IMR-90 (cell line): ENCODE data around the gene RYK. TPM values are rescaled to one million over a fixed set of nuclear protein-coding genes. Genes with fewer than 3 reads are reported as not detected.
A peak's percentile ranks its signal among the peaks of the same experiment; 100 is the strongest.

ENCODE experiments used
- ATAC-seq: fragments of 200-7000 bp; cut with Tn5 transposase; 2 replicates; pipeline ENCODE4 v1.9.1; 2020; ENCODE audit warnings: low read depth, mild to moderate bottlenecking, moderate library complexity
- BruUV-seq: library from RNA; stranded (reverse); fragments of 400-500 nt; replicated peaks from 2 replicates; lab custom pipeline; 2021; lab: Mats Ljungman, UMichigan
- CTCF ChIA-PET: fragments of 300-600 bp; formaldehyde crosslinking; extraction: SDS; loops from one replicate; lab custom pipeline; 2021; ENCODE audit warnings: antibody characterized with exemption; lab: Yijun Ruan, JAX
- POLR2A ChIA-PET: fragments of 300-600 bp; sonication (Branson Sonifier 250); formaldehyde crosslinking; loops from one replicate; lab custom pipeline; 2022; ENCODE audit warnings: antibody characterized with exemption; ENCODE audit not compliant: unreplicated experiment; lab: Charles Lee
- DNase-seq: peaks from one replicate; pipeline ENCODE4 v3.0.0; 2013
- H2AFZ ChIP-seq: replicated peaks from 2 replicates; pipeline ENCODE3; 2013; ENCODE audit warnings: low read length, mild to moderate bottlenecking; ENCODE audit not compliant: poor library complexity
- H2AK5ac ChIP-seq: 2 replicates; pipeline ENCODE4 v1.6.1; 2013; ENCODE audit warnings: low read depth, low read length, inconsistent platforms
- H2AK9ac ChIP-seq: replicated peaks from 2 replicates; pipeline ENCODE3; 2013; ENCODE audit warnings: mild to moderate bottlenecking, low read depth, low read length, moderate library complexity; ENCODE audit not compliant: poor library complexity
- H2BK120ac ChIP-seq: 2 replicates; pipeline ENCODE4 v1.6.1; 2013; ENCODE audit warnings: low read depth, low read length, inconsistent platforms
- H2BK15ac ChIP-seq: 3 replicates; pipeline ENCODE4 v1.6.1; 2013; ENCODE audit warnings: low read depth, low read length, inconsistent platforms
- H2BK20ac ChIP-seq: 2 replicates; pipeline ENCODE4 v1.6.1; 2013; ENCODE audit warnings: low read depth, mild to moderate bottlenecking, inconsistent platforms, low read length, moderate library complexity
- H2BK5ac ChIP-seq: 2 replicates; pipeline ENCODE4 v1.6.1; 2013; ENCODE audit warnings: mild to moderate bottlenecking, low read depth, low read length, inconsistent platforms; ENCODE audit not compliant: poor library complexity, severe bottlenecking
- H3K14ac ChIP-seq: replicated peaks from 2 replicates; pipeline ENCODE4 v1.6.1; 2013; ENCODE audit warnings: low read depth, low read length, inconsistent platforms
- H3K18ac ChIP-seq: 2 replicates; pipeline ENCODE4 v1.6.1; 2013; ENCODE audit warnings: low read depth, low read length, control low read depth
- H3K23ac ChIP-seq: 2 replicates; pipeline ENCODE4 v1.6.1; 2013; ENCODE audit warnings: low read depth, low read length, inconsistent platforms
- H3K27ac ChIP-seq: 2 replicates; pipeline ENCODE4 v1.5.1; 2013; ENCODE audit warnings: mild to moderate bottlenecking, control low read depth, low read length; ENCODE audit not compliant: insufficient read depth
- H3K27me3 ChIP-seq: 2 replicates; pipeline ENCODE4 v1.6.1; 2013; ENCODE audit warnings: low read length; ENCODE audit not compliant: control insufficient read depth, insufficient read depth
- H3K36me3 ChIP-seq: 2 replicates; pipeline ENCODE4 v1.6.1; 2013; ENCODE audit warnings: low read length, mixed read lengths; ENCODE audit not compliant: control insufficient read depth, insufficient read depth
- H3K4ac ChIP-seq: 2 replicates; pipeline ENCODE4 v1.6.1; 2013; ENCODE audit warnings: low read depth, low read length, inconsistent platforms
- H3K4me1 ChIP-seq: 2 replicates; pipeline ENCODE4 v1.6.1; 2013; ENCODE audit warnings: low read length, mixed read lengths; ENCODE audit not compliant: control insufficient read depth, insufficient read depth
- H3K4me2 ChIP-seq: 2 replicates; pipeline ENCODE4 v1.6.1; 2013; ENCODE audit warnings: low read depth, mild to moderate bottlenecking, control low read depth, low read length, moderate library complexity
- H3K4me3 ChIP-seq: 2 replicates; pipeline ENCODE4 v1.5.1; 2013; ENCODE audit warnings: low read depth, mild to moderate bottlenecking, control low read depth, low read length, moderate library complexity; ENCODE audit not compliant: insufficient read depth
- H3K56ac ChIP-seq: 2 replicates; pipeline ENCODE4 v1.6.1; 2013; ENCODE audit warnings: low read length, inconsistent platforms; ENCODE audit not compliant: insufficient read depth; ENCODE audit errors: extremely low read depth
- H3K79me1 ChIP-seq, 2 experiments: 2 replicates each; pipeline ENCODE4 v1.6.1; 2013; ENCODE audit warnings: low read length in 2 of 2, inconsistent platforms in 1 of 2, low read depth in 1 of 2
- H3K9ac ChIP-seq: 2 replicates; pipeline ENCODE4 v1.6.1; 2013; ENCODE audit warnings: low read depth, low read length, control low read depth
- H3K9me1 ChIP-seq: 2 replicates; pipeline ENCODE4 v1.6.1; 2013; ENCODE audit warnings: low read length, inconsistent platforms; ENCODE audit not compliant: insufficient read depth
- H3K9me3 ChIP-seq: 2 replicates; pipeline ENCODE4 v1.6.1; 2013; ENCODE audit warnings: low read length; ENCODE audit not compliant: control insufficient read depth, insufficient read depth
- H4K20me1 ChIP-seq: 2 replicates; pipeline ENCODE4 v1.6.1; 2013; ENCODE audit warnings: low read length, inconsistent platforms; ENCODE audit not compliant: insufficient read depth
- H4K5ac ChIP-seq: 2 replicates; pipeline ENCODE4 v1.6.1; 2013; ENCODE audit warnings: mild to moderate bottlenecking, low read depth, low read length, control low read depth
- H4K8ac ChIP-seq, 2 experiments: 2 replicates each; pipeline ENCODE4 v1.6.1; 2013; ENCODE audit warnings: low read depth in 2 of 2, low read length in 2 of 2, control low read depth in 1 of 2, inconsistent platforms in 1 of 2
- H4K91ac ChIP-seq: 2 replicates; pipeline ENCODE4 v1.6.1; 2013; ENCODE audit warnings: low read depth, low read length, inconsistent platforms; ENCODE audit not compliant: insufficient read depth
- BHLHE40 ChIP-seq: fragments of 150-350 bp; IDR thresholded peaks from 2 replicates; pipeline ENCODE4 v1.6.1; 2016; ENCODE audit warnings: mild to moderate bottlenecking, low read depth, low read length
- CEBPB ChIP-seq: IDR thresholded peaks from 2 replicates; pipeline ENCODE4 v1.6.1; 2012; ENCODE audit warnings: low read depth, low read length, improper control_type of control experiment
- CHD1 ChIP-seq: IDR thresholded peaks from 2 replicates; pipeline ENCODE4 v1.6.1; 2012; ENCODE audit warnings: low read depth, low read length, improper control_type of control experiment
- FOS ChIP-seq: fragments of 150-350 bp; IDR thresholded peaks from 2 replicates; pipeline ENCODE4 v1.6.1; 2016; ENCODE audit warnings: low read depth, low read length
- MAFK ChIP-seq: IDR thresholded peaks from 2 replicates; pipeline ENCODE4 v1.6.1; 2012; ENCODE audit warnings: low read depth, low read length, improper control_type of control experiment
- MAZ ChIP-seq: IDR thresholded peaks from 2 replicates; pipeline ENCODE4 v1.6.1; 2012; ENCODE audit warnings: low read depth, mild to moderate bottlenecking, low read length, improper control_type of control experiment, moderate library complexity, borderline replicate concordance
- POLR2A ChIP-seq: IDR thresholded peaks from 2 replicates; pipeline ENCODE4 v1.6.1; 2012; ENCODE audit warnings: mild to moderate bottlenecking, low read depth, low read length
- RAD21 ChIP-seq: IDR thresholded peaks from 2 replicates; pipeline ENCODE4 v1.6.1; 2012; ENCODE audit warnings: low read length, improper control_type of control experiment
- RFX5 ChIP-seq: IDR thresholded peaks from 2 replicates; pipeline ENCODE4 v1.8.0; 2012; ENCODE audit warnings: low read depth, mild to moderate bottlenecking, low read length, moderate library complexity
- SMC3 ChIP-seq: fragments of 150-350 bp; IDR thresholded peaks from 2 replicates; pipeline ENCODE4 v1.6.1; 2016; ENCODE audit warnings: low read depth, mild to moderate bottlenecking, antibody characterized with exemption, low read length, moderate library complexity
- WGBS, 2 experiments: methylation state at CpG; one replicate each; pipeline versions ENCODE4 v1.1.5 to v1.1.7; 2013; ENCODE audit warnings: missing lambda C conversion rate in 2 of 2; ENCODE audit not compliant: insufficient read length in 1 of 2; ENCODE audit errors: extremely low coverage in 2 of 2; 5-methylcytosine and 5-hydroxymethylcytosine counted together
- dilution Hi-C: fragments of 300-500 bp; cut with HindIII; formaldehyde crosslinking; loops from one replicate; pipeline ENCODE4 v1.14.3; 2018; ENCODE audit warnings: low sequenced_read_pairs; ENCODE audit not compliant: unreplicated experiment
- in situ Hi-C: fragments of 300-500 bp; cut with MboI; formaldehyde crosslinking; loops from 3 replicates; pipeline ENCODE4 v1.14.3; 2019; ENCODE audit warnings: low sequenced_read_pairs, inconsistent platforms, mixed read lengths
- intact Hi-C: fragments of 100-400 bp; cut with micrococcal nuclease; formaldehyde crosslinking; loops from 2 replicates; pipeline ENCODE4 v1.10.0; 2022
- polyA plus RNA-seq, 3 experiments: library from polyadenylated mRNA; depleted of rRNA; stranded (reverse); fragments of >200 nt; gene quantifications; 2 replicates each; pipeline ENCODE4 v1.2.3, GENCODE V29; 2012; ENCODE audit warnings: low replicate concordance in 1 of 3
- total RNA-seq: library from RNA; depleted of rRNA; stranded (reverse); fragments of >200 nt; gene quantifications from 2 replicates; pipeline ENCODE4 v1.2.3, GENCODE V29; 2012

The RYK gene
- total and polyA plus RNA-seq, 2 of the 4 experiments (the other 2 are of a cell fraction): 42.4 to 106 TPM

DNA sequence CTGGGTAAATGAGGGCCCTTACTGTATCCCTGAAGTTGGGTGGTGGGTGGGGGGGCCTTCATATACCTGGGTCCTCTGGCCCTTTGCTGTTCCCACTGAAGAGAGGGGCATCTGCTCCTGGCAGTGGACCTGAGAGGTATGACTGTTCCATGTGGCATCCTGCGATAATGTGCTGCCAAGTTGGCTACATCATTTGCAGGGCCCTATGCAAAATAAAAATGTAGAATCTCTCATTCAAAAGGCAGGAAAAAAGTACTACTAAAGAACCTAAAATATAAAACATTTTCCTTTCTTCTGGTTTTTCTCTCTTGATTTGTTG is 49.2 kb upstream of the RYK start:
- in situ Hi-C loops: loop anchor here (10.0 kb wide), 1 partner anchor 365 kb away; no protein-coding TSS in a partner anchor
- H2AK5ac ChIP-seq: no peak overlapping the region; the same call in 1 of the 2 replicates
- ChIA-PET CTCF (interaction anchor here (0.6 to 2.7 kb wide), 2 partner anchors 83 to 87 kb away, joined by 3 to 24 read pairs; no protein-coding TSS in a partner anchor), POLR2A (no interaction called here)
- no peaks in the 10 kb centered on the region for H3K36me3 ChIP-seq
- H3K27me3 ChIP-seq: no peaks in the 10 kb centered on the region
- H3K9me1 ChIP-seq: no peaks in the 10 kb centered on the region
- no peaks in the 10 kb centered on the region for H3K9me3 ChIP-seq
- DNase-seq: no peak
- H4K91ac ChIP-seq: no peak overlapping the region
- H2AFZ ChIP-seq: no peak overlapping the region
- no peak overlapping the region for H2BK20ac ChIP-seq
- dilution Hi-C loops: no loop called here
- no peaks in the 10 kb centered on the region for H4K20me1 ChIP-seq
- no peak overlapping the region for H3K4me3 ChIP-seq
- no peak overlapping the region for H3K14ac ChIP-seq
- intact Hi-C loops: loop anchor here (1.0 to 5.0 kb wide), 6 partner anchors 48 to 483 kb away; partner anchors contain the start of gene RYK
- H4K5ac ChIP-seq: no peak overlapping the region
- no peak overlapping the region for H2BK120ac ChIP-seq
- no peaks in the 10 kb centered on the region for H3K4me1 ChIP-seq
- peak; percentile 48 for ATAC-seq
- no TSS peak for BruUV-seq
- no peak overlapping the region for H3K4ac ChIP-seq
- no peak overlapping the region for H2BK15ac ChIP-seq
- no peak overlapping the region for H3K18ac ChIP-seq
- no peak overlapping the region for H4K8ac ChIP-seq
- no peak overlapping the region for H3K27ac ChIP-seq
- H3K79me1 ChIP-seq: no peaks in the 10 kb centered on the region
- no peak overlapping the region; the same call in 1 of the 2 replicates for H3K9ac ChIP-seq
- H2BK5ac ChIP-seq: no peak overlapping the region
- H3K4me2 ChIP-seq: no peak overlapping the region
- H3K56ac ChIP-seq: no peak overlapping the region
- TF ChIP-seq MAFK (no peak), RFX5 (no peak), CEBPB (no peak), BHLHE40 (no peak), POLR2A (no peak), CHD1 (no peak), MAZ (no peak), RAD21 (no peak), SMC3 (no peak), FOS (no peak)
- H2AK9ac ChIP-seq: no peak overlapping the region
- WGBS, 2 experiments: no CpG with 5 or more reads among the region's 1 CpG
- no peak overlapping the region for H3K23ac ChIP-seq
